Endothelial cell of umbilical vein (primary cell): ENCODE data around the gene GPR139.

Source experiments
- CTCF ChIP-seq, 2 donors: IDR thresholded peaks; 1 replicate in 1 of 2; 2 replicates in 1 of 2; pipeline ENCODE4 v1.5.1; 2011; ENCODE audit warnings: low read length in 2 of 2, mild to moderate bottlenecking in 2 of 2, moderate library complexity in 2 of 2, control low read depth in 1 of 2, inconsistent platforms in 1 of 2, low read depth in 1 of 2; ENCODE audit not compliant: insufficient read depth in 1 of 2; ENCODE audit errors: extremely low read depth in 1 of 2
- EZH2 ChIP-seq: IDR thresholded peaks from 2 replicates; pipeline ENCODE4 v1.6.1; 2012; ENCODE audit warnings: borderline replicate concordance, low read depth, mild to moderate bottlenecking, moderate library complexity, low read length, inconsistent platforms; ENCODE audit not compliant: severe bottlenecking
- FOS ChIP-seq: IDR thresholded peaks from 2 replicates; pipeline ENCODE4 v1.6.1; 2011; ENCODE audit warnings: mild to moderate bottlenecking, low read length, moderate library complexity, borderline replicate concordance; ENCODE audit not compliant: insufficient read depth
- MYC ChIP-seq: IDR thresholded peaks from one replicate; pipeline ENCODE4 v1.6.1; 2011; ENCODE audit warnings: mild to moderate bottlenecking, low read depth, low read length
- POLR2A ChIP-seq: IDR thresholded peaks from 2 replicates; pipeline ENCODE4 v1.6.1; 2012; ENCODE audit warnings: low read depth, mild to moderate bottlenecking, control low read depth, low read length

- TF ChIP-seq FOS (no peak), MYC (no peak), POLR2A (no peak), CTCF (IDR thresholded peaks at IDR 0.05; ENCODE audit: extremely low read depth in 1 of 2, insufficient read depth in 1 of 2, low read depth in 1 of 2, low read length in 2 of 2) (no peak), EZH2 (no peak)
These were observed 82.1 kb downstream of the GPR139 start for GRCh38 chr16:19991614-19992013.
